Measurements from ENCODE around the gene GNAZ. TPM values are rescaled to one million over a fixed set of nuclear protein-coding genes. Genes with fewer than 3 reads are reported as not detected.

Gene GNAZ
- total RNA-seq, 1 experiment from 2014 or later, result 0.48 TPM

DNA sequence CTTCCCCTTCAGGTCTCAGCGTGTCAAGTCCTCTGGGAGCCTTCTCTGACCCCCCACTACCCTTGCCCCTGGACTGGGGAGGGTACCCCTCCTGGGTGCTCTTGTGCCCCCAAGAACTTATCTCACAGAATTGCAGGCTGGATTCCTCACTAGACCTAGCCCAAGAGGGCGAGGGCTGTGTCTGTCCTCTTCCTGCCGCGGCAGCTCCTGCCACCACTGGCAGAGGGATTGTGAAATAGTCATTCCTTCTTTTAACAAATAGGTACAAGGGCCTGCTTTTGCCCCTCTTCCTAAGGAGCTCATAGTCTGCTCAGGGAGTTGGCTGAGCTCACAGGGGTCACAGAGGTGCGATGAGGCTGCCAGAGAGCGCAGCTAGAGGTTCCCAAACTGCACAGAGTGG is 80.4 kb downstream of the GNAZ start:
- H3K27me3 Mint-ChIP-seq (ENCODE audit: insufficient read depth, unreplicated experiment), result no peaks in the 10 kb centered on the region
- intact Hi-C loops (cut with micrococcal nuclease; ENCODE audit: unreplicated experiment), result no loop called here
- no peak overlapping the region for H3K27ac Mint-ChIP-seq (ENCODE audit: unreplicated experiment)
- CTCF ChIA-PET, result interaction anchor here (0.6 kb wide), 1 partner anchor 21 kb away, joined by 6 read pairs; no protein-coding TSS in a partner anchor
- Histone ChIP-seq H3K4me3 (ENCODE audit: low read depth, low read length) (no peak overlapping the region), H3K36me3 (ENCODE audit: control insufficient read depth, insufficient read depth, low read length) (no peaks in the 10 kb centered on the region), H3K9me3 (no peaks in the 10 kb centered on the region), H3K27me3 (replicated peaks; ENCODE audit: control insufficient read depth, insufficient read depth, low read length) (no peaks in the 10 kb centered on the region), H3K4me1 (peaks cover 38% of the 10 kb centered on the region)
- peaks cover 23% of the 10 kb centered on the region for H3K4me1 Mint-ChIP-seq (ENCODE audit: low read depth, unreplicated experiment)
- no peak for DNase-seq
- no TSS peak for BruUV-seq (replicated peaks)
- POLR2A ChIA-PET, result no interaction called here
- H3K36me3 Mint-ChIP-seq (ENCODE audit: insufficient read depth, unreplicated experiment), result peaks cover 6% of the 10 kb centered on the region
- TF ChIP-seq, protein P1, sequence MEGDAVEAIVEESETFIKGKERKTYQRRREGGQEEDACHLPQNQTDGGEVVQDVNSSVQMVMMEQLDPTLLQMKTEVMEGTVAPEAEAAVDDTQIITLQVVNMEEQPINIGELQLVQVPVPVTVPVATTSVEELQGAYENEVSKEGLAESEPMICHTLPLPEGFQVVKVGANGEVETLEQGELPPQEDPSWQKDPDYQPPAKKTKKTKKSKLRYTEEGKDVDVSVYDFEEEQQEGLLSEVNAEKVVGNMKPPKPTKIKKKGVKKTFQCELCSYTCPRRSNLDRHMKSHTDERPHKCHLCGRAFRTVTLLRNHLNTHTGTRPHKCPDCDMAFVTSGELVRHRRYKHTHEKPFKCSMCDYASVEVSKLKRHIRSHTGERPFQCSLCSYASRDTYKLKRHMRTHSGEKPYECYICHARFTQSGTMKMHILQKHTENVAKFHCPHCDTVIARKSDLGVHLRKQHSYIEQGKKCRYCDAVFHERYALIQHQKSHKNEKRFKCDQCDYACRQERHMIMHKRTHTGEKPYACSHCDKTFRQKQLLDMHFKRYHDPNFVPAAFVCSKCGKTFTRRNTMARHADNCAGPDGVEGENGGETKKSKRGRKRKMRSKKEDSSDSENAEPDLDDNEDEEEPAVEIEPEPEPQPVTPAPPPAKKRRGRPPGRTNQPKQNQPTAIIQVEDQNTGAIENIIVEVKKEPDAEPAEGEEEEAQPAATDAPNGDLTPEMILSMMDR (IDR thresholded peaks at IDR 0.05; ENCODE audit: insufficient read depth in 1 of 2, low read depth in 1 of 2, low read length in 1 of 2, severe bottlenecking in 1 of 2, unreplicated experiment in 1 of 2), result no peak
- no peaks in the 10 kb centered on the region for H3K9me3 Mint-ChIP-seq (ENCODE audit: unreplicated experiment)
- no peak overlapping the region for H3K4me3 Mint-ChIP-seq (ENCODE audit: unreplicated experiment)

DNA sequence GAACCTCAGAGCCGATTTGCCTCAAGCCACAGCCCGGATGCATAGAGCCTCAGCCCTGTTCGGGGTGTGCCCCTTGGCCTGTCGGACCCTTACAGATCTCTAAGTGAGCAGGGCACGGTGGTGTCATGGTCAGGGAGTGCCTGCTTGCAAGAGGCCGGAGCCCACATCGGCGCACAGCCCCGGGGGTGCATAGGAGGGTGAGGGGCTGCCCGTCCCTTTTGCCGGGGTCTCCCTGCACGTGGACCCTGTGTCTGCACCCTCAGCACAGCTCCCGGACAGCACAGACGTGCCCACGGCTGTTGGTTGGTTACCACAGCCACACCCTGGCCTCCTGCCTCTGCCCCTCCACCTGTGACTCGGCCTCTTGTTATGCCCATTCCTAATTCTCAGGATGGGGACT is 81.5 kb downstream of the GNAZ start:
- no peaks in the 10 kb centered on the region for H3K9me3 Mint-ChIP-seq (ENCODE audit: unreplicated experiment)
- DNase-seq, result no peak
- ChIA-PET CTCF (no interaction called here), POLR2A (no interaction called here)
- no peaks in the 10 kb centered on the region for H3K27me3 Mint-ChIP-seq (ENCODE audit: insufficient read depth, unreplicated experiment)
- H3K27ac Mint-ChIP-seq (ENCODE audit: unreplicated experiment), result no peak overlapping the region
- peaks cover 6% of the 10 kb centered on the region for H3K36me3 Mint-ChIP-seq (ENCODE audit: insufficient read depth, unreplicated experiment)
- no TSS peak for BruUV-seq (replicated peaks)
- no peak overlapping the region for H3K4me3 Mint-ChIP-seq (ENCODE audit: unreplicated experiment)
- peaks cover 40% of the 10 kb centered on the region for H3K4me1 ChIP-seq
- no peaks in the 10 kb centered on the region for H3K27me3 ChIP-seq (replicated peaks; ENCODE audit: control insufficient read depth, insufficient read depth, low read length)
- no peak overlapping the region for H3K4me3 ChIP-seq (ENCODE audit: low read depth, low read length)
- H3K36me3 ChIP-seq (ENCODE audit: control insufficient read depth, insufficient read depth, low read length), result no peaks in the 10 kb centered on the region
- no peaks in the 10 kb centered on the region for H3K9me3 ChIP-seq
- H3K4me1 Mint-ChIP-seq (ENCODE audit: low read depth, unreplicated experiment), result peaks cover 27% of the 10 kb centered on the region
- intact Hi-C loops (cut with micrococcal nuclease; ENCODE audit: unreplicated experiment), result no loop called here
- TF ChIP-seq, protein P1 (IDR thresholded peaks at IDR 0.05; ENCODE audit: insufficient read depth in 1 of 2, low read depth in 1 of 2, low read length in 1 of 2, severe bottlenecking in 1 of 2, unreplicated experiment in 1 of 2), result no peak

DNA sequence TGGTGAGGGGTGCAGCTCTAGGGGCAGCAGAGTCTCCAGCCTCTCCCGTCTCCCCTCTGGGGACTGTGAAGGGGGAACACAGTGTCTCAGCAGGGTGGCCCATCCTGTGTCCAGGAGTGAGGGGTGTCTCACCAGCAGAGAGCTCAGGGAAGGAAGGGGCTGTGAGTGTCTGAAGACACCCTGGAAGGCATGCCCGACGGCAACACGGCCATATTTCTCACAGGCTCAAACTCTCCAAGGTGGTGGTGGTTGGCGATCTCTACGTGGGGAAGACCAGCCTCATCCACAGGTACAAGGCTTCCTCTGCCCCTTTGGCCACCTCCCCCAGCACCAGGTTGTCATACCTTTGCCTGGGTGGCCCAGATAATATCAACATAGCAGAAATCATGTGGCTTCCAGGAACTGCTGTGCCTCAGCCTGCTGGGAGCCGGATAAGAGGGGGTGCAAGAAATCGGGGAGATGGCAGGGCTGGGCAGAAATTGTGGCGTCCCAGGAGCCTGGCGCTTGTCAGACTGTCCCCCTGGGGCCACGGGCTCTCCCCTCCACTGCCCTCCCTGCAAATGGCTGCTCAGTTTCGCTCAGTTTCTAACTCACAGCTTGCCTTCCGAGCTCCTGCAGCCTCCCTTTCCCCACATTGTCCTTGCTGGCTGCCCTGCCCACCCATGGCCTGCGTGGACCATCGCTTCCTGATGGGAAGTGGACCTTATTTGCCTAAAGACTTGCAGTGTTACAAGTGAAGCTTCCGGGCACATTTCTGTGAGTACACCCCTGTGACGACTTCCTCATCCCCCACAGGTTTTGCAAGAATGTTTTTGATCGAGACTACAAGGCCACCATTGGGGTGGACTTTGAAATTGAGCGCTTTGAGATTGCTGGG is 82.2 kb downstream of the GNAZ start:
- H3K4me1 Mint-ChIP-seq (ENCODE audit: low read depth, unreplicated experiment), result peaks cover 26% of the 10 kb centered on the region
- BruUV-seq (replicated peaks), result no TSS peak
- no peaks in the 10 kb centered on the region for H3K9me3 ChIP-seq
- POLR2A ChIA-PET, result interaction anchor here (0.6 kb wide), 1 partner anchor 10 kb away, joined by 6 read pairs; no protein-coding TSS in a partner anchor
- H3K4me3 ChIP-seq (ENCODE audit: low read depth, low read length), result no peak overlapping the region
- intact Hi-C loops (cut with micrococcal nuclease; ENCODE audit: unreplicated experiment), result no loop called here
- H3K4me1 ChIP-seq, result peaks cover 38% of the 10 kb centered on the region
- no peaks in the 10 kb centered on the region for H3K9me3 Mint-ChIP-seq (ENCODE audit: unreplicated experiment)
- TF ChIP-seq, protein P1 (IDR thresholded peaks at IDR 0.05; ENCODE audit: insufficient read depth in 1 of 2, low read depth in 1 of 2, low read length in 1 of 2, severe bottlenecking in 1 of 2, unreplicated experiment in 1 of 2), result no peak
- H3K36me3 ChIP-seq (ENCODE audit: control insufficient read depth, insufficient read depth, low read length), result no peaks in the 10 kb centered on the region
- no peak overlapping the region for H3K27ac Mint-ChIP-seq (ENCODE audit: unreplicated experiment)
- H3K27me3 ChIP-seq (replicated peaks; ENCODE audit: control insufficient read depth, insufficient read depth, low read length), result no peaks in the 10 kb centered on the region
- CTCF ChIA-PET, result interaction anchor here (1.7 kb wide), 1 partner anchor 129 kb away, joined by 4 read pairs; no protein-coding TSS in a partner anchor
- no peaks in the 10 kb centered on the region for H3K27me3 Mint-ChIP-seq (ENCODE audit: insufficient read depth, unreplicated experiment)
- peaks cover 6% of the 10 kb centered on the region for H3K36me3 Mint-ChIP-seq (ENCODE audit: insufficient read depth, unreplicated experiment)
- DNase-seq, result no peak
- H3K4me3 Mint-ChIP-seq (ENCODE audit: unreplicated experiment), result no peak overlapping the region
